Lower leg skin (tissue), 3 donors: ENCODE results near the gene FOXB1.

Experiments used
- POLR2A ChIP-seq, 2 donors: fragments of 450-650 bp; IDR thresholded peaks; one replicate each; pipeline ENCODE4 v1.6.1; 2016 to 2017; ENCODE audit warnings: antibody characterized with exemption in 2 of 2, mild to moderate bottlenecking in 1 of 2, moderate library complexity in 1 of 2
- TF ChIP-seq, protein P1 (sequence below), 3 donors: fragments of 450-650 bp; IDR thresholded peaks; one replicate each; pipeline ENCODE4 v1.5.1; 2016; ENCODE audit warnings: antibody characterized with exemption in 3 of 3, mild to moderate bottlenecking in 3 of 3, moderate library complexity in 2 of 3

DNA sequence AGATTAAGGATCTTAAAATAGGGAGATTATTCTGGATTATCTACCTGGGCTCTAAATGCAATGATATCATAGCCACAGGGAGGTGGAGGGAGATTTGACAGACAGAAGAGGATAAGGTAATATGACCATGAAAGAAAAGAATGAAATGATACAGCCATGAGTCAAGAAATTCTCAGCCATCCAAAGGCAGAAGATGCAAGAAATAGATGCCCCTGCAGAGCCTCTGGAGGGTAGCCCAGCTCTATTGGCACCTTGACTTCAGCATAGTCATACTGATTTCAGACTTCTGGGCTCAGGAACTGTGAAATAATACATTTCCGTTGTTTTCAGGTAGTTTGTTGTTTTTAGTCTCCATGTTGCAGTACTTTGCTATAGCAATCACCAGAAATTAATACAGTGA lies 31.9 kb upstream of the FOXB1 start:
- TF ChIP-seq, protein P1, sequence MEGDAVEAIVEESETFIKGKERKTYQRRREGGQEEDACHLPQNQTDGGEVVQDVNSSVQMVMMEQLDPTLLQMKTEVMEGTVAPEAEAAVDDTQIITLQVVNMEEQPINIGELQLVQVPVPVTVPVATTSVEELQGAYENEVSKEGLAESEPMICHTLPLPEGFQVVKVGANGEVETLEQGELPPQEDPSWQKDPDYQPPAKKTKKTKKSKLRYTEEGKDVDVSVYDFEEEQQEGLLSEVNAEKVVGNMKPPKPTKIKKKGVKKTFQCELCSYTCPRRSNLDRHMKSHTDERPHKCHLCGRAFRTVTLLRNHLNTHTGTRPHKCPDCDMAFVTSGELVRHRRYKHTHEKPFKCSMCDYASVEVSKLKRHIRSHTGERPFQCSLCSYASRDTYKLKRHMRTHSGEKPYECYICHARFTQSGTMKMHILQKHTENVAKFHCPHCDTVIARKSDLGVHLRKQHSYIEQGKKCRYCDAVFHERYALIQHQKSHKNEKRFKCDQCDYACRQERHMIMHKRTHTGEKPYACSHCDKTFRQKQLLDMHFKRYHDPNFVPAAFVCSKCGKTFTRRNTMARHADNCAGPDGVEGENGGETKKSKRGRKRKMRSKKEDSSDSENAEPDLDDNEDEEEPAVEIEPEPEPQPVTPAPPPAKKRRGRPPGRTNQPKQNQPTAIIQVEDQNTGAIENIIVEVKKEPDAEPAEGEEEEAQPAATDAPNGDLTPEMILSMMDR (IDR thresholded peaks at IDR 0.05), result no peak
- no peak for TF ChIP-seq POLR2A (IDR thresholded peaks at IDR 0.05)
